GM21723 (cell line): Measurements from ENCODE around the gene MAD1L1.
"Not testable (repeated sequence)": the region's sequence is repeated elsewhere in the genome, so short reads cannot be mapped to it uniquely, and the experiment has no call there.

ENCODE experiments used
- ATAC-seq: cut with Tn5 transposase; IDR thresholded peaks from one replicate; pipeline ENCODE4 v1.9.1; 2021; ENCODE audit warnings: mild to moderate bottlenecking, moderate library complexity; ENCODE audit not compliant: unreplicated experiment

MAD1L1 gene

GRCh38 chr7:2008101-2008935 is 224.4 kb downstream of the MAD1L1 start:
- no peak for ATAC-seq

GRCh38 chr7:2007551-2007950 is 225.2 kb downstream of the MAD1L1 start:
- ATAC-seq = no peak

GRCh38 chr7:2006921-2007381 is 225.8 kb downstream of the MAD1L1 start:
- ATAC-seq = no peak

- no peak for ATAC-seq
Observed at GRCh38 chr7:2006231-2006771, 226.4 kb downstream of the MAD1L1 start.

- no peak for ATAC-seq
Observed at GRCh38 chr7:2005786-2006185, 227.0 kb downstream of the MAD1L1 start.

GRCh38 chr7:2004841-2005725 is 227.7 kb downstream of the MAD1L1 start:
- ATAC-seq = no peak

GRCh38 chr7:2003931-2004812 is 228.6 kb downstream of the MAD1L1 start:
- no peak for ATAC-seq

GRCh38 chr7:2003451-2003930 is 229.3 kb downstream of the MAD1L1 start:
- ATAC-seq = no peak

GRCh38 chr7:2002561-2003450 is 229.9 kb downstream of the MAD1L1 start:
- no peak for ATAC-seq

- ATAC-seq = no peak
Observed at GRCh38 chr7:2001601-2002442, 230.9 kb downstream of the MAD1L1 start.

- ATAC-seq = no peak
Observed at GRCh38 chr7:2000746-2001321, 231.9 kb downstream of the MAD1L1 start.

GRCh38 chr7:2000153-2000687 is 232.5 kb downstream of the MAD1L1 start:
- ATAC-seq = no peak

GRCh38 chr7:1999278-1999984 is 233.3 kb downstream of the MAD1L1 start:
- ATAC-seq = no peak

- no peak for ATAC-seq
Observed at GRCh38 chr7:1998146-1998545, 234.6 kb downstream of the MAD1L1 start.

- ATAC-seq = no peak
Observed at GRCh38 chr7:1997537-1998076, 235.1 kb downstream of the MAD1L1 start.

- no peak for ATAC-seq
Observed at GRCh38 chr7:1996816-1997215, 235.9 kb downstream of the MAD1L1 start.

- not testable (repeated sequence) for ATAC-seq
Observed at GRCh38 chr7:1995911-1996420, 236.8 kb downstream of the MAD1L1 start.
